NCI-H128 (cell line): ENCODE measurements around the gene EFCAB10.

ENCODE experiments used
- DNase-seq: peaks from one replicate; lab custom pipeline; 2025; ENCODE audit not compliant: unreplicated experiment; lab: John Stamatoyannopoulos, UW

Gene EFCAB10

GRCh38 chr7:105581066-105581811 is at the start of gene EFCAB10:
Gene EFCAB10, minus strand, starts transcription at chr7:105581493. Its CDS starts 30 bp downstream, at chr7:105581463.
- peak; percentile 68 for DNase-seq

GRCh38 chr7:105625986-105626385 is 44.7 kb upstream of the EFCAB10 start:
- DNase-seq, result no peak

- no peak for DNase-seq
Measured at GRCh38 chr7:105623906-105624305, 42.6 kb upstream of the EFCAB10 start.

- DNase-seq, result no peak
Measured at GRCh38 chr7:105623378-105623777, 42.1 kb upstream of the EFCAB10 start.

GRCh38 chr7:105622106-105622731 is 40.9 kb upstream of the EFCAB10 start:
- DNase-seq, result no peak

- no peak for DNase-seq
Measured at GRCh38 chr7:105621617-105622016, 40.3 kb upstream of the EFCAB10 start.

GRCh38 chr7:105621176-105621575 is 39.9 kb upstream of the EFCAB10 start:
- no peak for DNase-seq

GRCh38 chr7:105619590-105619989 is 38.3 kb upstream of the EFCAB10 start:
- no peak for DNase-seq

GRCh38 chr7:105618016-105618296 is 36.7 kb upstream of the EFCAB10 start:
- DNase-seq, result no peak

- no peak for DNase-seq
Measured at GRCh38 chr7:105617280-105618015, 36.2 kb upstream of the EFCAB10 start.

- DNase-seq, result no peak
Measured at GRCh38 chr7:105614341-105614840, 33.1 kb upstream of the EFCAB10 start.

GRCh38 chr7:105613611-105614330 is 32.5 kb upstream of the EFCAB10 start:
- no peak for DNase-seq

GRCh38 chr7:105612806-105613205 is 31.5 kb upstream of the EFCAB10 start:
- DNase-seq, result no peak

- no peak for DNase-seq
Measured at GRCh38 chr7:105611856-105612775, 30.8 kb upstream of the EFCAB10 start.

GRCh38 chr7:105610165-105610930 is 29.1 kb upstream of the EFCAB10 start:
- no peak for DNase-seq

- DNase-seq, result no peak
Measured at GRCh38 chr7:105602325-105603305, 21.3 kb upstream of the EFCAB10 start.

- DNase-seq, result no peak
Measured at GRCh38 chr7:105600720-105601550, 19.6 kb upstream of the EFCAB10 start.
